Loucy (cell line): ENCODE results near the gene EIF4E2.

ENCODE experiments used
- CTCF ChIP-seq: fragments of 200-600 bp; sonication (generic); conservative IDR thresholded peaks from 2 replicates; pipeline ENCODE4 v1.5.1; 2014; ENCODE audit warnings: mild to moderate bottlenecking, antibody characterized with exemption, low read length
- EZH2phosphoT487 ChIP-seq: fragments of 200-600 bp; IDR thresholded peaks from 2 replicates; pipeline ENCODE4 v1.6.1; 2018; ENCODE audit warnings: antibody characterized with exemption, mild to moderate bottlenecking, moderate library complexity, borderline replicate concordance

- TF ChIP-seq CTCF (no peak), EZH2phosphoT487 (no peak)
Observed at GRCh38 chr2:232588680-232589585, 38.4 kb downstream of the EIF4E2 start.
